NCI-H69 (cell line): ENCODE results near the gene TTC7B.

Experiments
- DNase-seq: peaks from one replicate; lab custom pipeline; 2025; lab: John Stamatoyannopoulos, UW

The TTC7B gene

DNA sequence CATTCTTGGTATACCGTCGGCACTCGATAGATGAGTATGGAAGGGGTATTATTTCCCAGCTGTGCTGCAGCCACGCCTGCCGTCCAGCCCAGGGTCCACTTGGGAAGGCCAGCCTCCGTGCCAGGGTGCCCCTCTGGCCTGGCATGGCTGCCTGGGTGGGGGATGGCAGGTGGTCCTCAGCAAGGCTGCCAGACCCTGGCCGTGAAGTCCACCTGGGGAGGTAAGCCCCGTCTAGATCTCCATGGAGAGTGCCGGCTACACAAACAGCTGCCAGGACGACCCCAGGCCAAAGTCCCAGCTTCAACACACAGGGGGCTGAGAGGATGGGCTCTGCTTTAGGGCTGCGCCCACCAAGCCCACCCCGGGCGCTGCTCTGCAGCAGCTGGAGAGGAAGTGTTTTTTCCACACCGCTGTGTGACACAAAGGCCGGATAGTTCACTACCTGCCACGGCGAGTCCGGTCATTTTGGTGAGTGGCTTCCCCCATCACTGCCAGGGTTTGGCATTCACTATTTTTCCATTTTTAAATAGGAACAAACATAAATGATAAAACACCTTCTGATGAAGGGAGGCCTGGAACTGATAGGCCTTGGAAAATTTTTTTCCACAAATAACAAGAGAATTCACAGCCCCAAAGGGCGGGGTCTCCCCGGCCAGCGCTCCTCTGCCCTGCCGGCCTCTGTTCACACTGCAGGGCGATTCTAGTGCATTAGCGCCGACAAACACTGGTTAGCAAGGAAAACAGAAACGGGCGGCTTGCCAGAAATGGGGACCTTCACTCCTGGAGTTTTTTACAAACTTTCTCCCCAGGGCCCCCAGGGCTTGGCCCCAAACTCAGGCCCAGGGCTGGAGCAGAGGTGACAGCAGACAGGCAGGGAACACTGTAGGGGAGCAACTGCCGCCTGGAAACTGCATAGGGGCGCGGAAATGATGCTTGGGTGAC is 257.9 kb downstream of the TTC7B start:
- DNase-seq: no peak

GRCh38 chr14:90557516-90557915 is 258.7 kb downstream of the TTC7B start:
- no peak for DNase-seq

DNA sequence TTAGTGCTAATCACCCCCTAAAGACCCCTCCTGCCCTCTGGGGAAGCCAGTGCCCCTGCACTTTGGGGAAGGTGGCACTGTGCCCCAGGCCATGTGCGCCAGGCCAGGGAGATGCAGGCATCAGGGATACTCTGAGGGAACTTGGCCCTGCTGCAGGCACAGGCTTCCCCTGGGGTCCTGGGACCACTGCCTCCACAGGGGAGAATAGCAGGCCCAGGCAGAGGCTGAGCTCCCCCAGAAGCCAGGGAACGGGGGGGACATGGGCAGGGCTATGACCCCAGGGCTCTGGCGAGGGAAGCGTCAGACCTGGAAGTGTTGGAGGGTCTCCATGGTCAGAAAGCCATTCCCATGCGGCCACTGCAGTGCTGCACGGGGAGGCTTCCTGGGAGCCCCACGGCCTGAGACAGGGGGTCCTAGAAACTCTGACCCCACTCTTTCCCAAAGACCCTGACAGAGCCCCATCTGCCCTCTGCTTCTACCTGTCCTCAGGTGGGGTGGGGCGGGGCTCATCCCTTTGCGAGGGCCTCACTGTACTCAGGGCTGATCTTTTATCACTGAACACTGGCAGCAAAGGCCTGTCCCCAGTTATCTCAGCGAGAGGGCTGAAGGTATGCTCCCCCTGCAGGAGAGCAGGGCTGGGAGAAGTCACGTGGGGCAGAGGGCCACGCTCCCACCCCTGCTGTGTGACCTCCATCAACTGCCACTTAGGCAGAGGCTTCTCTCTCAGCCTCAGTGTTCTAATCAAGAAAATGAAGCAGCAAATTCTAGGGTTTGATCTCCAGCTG is 259.4 kb downstream of the TTC7B start:
- no peak for DNase-seq

DNA sequence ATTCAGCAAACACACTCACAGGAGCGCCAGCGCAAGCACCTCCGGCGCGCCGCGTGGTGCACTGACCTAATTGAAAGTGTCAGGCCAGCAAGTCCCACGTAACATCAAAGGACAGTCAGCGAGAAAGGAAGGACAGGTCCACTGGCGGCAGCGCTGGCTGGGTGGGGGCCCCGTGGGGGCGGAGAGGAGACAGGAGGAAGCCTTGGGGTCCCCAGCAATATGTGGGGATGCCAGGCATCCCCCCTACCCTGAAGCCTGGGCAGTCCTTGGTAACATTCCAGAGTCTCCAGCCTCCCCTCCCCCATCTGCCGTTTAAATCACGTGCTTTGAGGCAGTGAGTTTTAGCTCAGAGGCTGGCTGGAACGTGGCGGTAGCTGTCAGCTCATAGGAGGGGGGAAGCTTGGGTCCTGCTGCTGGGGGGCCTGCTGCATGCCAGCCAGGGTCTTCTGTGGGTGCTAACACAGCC is 260.2 kb downstream of the TTC7B start:
- DNase-seq: peak; percentile 80

DNA sequence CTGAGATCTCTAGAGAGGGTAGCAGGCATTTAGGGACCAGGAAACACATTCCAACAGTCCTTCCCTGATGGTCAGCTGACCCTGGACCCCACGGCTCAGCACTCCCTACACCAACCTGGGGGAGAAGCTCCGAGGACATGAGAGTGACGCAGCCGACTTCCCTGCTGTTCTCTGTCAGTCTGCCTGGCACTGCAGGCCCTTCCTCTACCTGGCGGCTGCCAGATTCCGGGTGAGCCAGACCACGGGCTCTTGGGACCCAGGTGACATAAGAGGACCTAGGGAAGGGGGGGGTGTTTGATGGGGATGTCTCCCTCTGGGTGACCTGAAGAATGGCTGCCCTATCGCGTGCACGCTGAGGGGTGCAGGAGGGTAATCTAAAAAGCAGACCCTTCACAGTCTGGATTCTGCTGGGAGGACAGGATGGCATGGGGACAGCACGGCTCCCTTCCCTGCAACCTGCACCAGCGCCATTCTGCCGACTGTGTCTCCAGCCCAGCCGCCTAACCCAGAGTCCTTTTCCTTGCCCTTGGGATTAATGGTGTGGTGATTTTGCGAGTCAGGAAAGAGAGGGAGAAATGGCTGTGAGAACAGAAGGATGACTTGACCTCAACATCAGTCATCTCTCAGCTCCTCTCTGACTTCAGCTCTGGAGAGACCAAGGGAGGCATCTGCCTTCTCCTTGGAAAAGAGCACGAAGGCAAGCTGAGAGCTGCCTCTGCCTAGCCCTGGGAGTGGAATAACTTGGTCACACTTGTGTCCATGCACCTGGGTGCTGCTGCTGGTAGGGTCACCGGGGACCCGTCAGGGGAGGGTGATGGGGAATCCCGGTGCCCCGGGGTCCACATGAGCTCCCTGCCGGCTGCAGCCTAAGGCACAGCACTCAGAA is 260.9 kb downstream of the TTC7B start:
- DNase-seq: no peak

- peak; percentile 61 for DNase-seq
Observed at GRCh38 chr14:90554341-90554740, 261.9 kb downstream of the TTC7B start.

GRCh38 chr14:90553921-90554336 is 262.3 kb downstream of the TTC7B start:
- DNase-seq: peak; percentile 64

- no peak for DNase-seq
Observed at GRCh38 chr14:90553298-90553920, 262.8 kb downstream of the TTC7B start.

GRCh38 chr14:90552465-90553297 is 263.5 kb downstream of the TTC7B start:
- DNase-seq: no peak

DNA sequence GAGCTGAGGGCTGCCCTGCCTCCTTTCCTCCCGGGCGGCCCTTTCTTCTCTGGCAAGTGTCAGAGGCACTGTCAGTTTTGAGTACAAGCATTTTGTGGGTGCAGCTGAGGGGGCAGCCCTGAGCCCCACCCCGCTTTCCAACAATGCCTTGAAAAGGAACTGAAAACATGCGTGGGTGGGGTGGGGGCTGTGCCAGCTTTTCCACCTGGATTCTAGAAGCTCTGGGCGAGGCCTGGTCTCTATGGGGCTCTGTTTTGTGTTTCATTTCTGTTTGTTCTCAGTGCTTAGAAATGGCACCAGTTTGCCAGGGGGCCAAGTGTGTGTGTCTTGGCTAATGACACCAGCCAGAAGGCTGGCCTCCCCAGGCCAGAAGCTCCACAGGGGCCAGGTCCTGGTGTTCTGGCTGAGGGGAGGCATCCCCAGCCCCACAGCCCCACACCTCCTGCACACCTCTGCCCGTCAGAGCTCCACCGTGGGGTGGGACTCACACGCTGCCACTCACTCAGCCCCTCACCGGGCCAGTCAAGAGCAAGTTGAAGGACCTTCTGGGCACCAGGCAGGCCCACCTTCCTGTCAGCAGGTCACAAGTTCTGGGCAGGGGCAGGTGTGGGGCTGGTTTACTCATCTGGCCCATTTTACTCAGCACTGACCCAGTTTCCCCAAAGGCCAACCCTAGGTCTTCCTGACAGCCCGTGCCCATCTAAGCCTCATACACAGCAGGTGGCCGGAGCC is 264.3 kb downstream of the TTC7B start:
- no peak for DNase-seq

DNA sequence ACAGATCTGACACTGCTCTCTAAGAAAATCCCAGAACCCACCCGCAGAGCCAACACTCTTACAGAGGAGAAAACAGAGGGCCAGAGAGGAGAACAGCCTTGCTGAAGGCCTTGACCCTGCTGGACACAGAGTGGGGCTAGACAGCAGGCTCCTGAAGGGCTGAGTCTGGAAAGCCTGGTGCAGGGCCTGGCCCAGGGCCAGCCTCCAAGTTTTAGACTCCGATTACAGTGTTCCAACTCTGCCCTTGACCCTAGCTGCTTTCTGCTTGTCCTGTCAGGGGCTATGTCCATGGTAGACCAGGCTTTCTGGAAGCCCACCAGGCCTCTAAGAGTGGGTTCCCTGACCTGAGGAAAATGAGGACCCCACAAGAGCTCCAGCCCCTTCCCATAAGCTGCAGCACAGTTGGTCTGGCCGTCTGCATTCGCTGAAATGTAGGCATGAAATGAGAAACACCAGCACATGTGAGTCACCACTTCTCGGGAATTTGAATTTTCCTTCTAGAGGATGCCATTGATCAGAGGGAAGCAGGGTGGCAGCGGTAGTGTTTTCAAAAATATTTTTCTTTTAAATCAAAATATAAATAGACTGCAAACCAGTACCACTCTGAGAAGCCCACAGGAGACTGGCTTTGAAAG is 265.0 kb downstream of the TTC7B start:
- no peak for DNase-seq

DNA sequence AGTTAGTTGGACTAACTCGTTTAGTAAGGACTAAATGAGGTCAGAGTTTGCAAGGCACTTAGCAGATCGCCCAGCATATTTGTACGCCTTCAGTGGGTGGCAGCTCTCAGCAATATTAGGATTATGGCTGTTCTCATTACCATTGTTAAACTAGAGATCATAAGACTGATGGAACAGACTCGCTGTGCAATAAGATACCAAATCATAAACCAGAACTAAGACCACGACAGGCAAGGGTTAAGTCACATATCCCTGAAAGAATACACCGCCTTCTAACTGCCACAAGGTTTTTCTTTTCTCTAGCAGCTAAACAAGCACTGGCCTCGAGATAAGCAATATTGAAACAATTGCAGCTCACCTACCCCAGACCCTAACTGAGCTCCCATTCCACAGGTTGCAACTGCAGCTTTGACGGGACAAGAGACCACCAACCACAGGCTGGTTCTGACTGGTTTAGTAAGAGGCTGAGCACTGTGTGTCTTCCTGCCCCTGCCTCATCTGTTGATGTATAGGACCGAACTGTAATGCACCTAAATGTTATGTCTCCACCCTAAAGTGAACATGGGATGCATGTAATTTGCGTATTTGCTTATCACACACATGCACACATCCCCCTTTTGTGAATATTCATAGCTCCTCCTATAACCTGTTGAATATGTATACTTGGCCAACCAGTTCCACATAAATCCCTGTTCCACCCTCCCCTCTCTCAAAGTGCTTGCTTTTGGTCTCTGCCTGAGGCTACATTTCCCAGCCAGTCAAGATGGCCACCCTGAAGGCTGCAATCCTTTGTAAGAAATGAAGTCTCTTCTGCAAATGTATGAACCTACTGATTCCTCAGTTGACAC is 266.2 kb downstream of the TTC7B start:
- DNase-seq: peak; percentile 39

DNA sequence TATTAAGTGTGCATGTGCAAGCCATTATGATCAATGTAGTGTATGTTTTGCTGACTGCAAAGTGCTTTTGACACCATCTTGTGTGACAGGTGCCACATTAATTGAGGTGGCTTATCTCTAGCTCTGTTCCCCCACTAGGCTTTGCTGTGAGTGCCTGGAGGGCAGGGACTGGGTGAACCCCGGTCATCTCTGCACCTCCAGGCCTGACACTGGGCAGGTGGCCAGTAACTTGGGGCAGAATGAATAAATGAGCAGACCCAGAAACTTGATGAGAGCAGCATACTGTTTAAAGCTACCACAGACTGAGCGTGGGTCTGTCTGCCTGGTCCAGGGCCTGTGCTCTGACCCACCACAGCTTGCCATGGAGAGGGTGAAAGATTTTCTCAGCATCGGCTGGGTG is 267.8 kb downstream of the TTC7B start:
- DNase-seq: no peak

GRCh38 chr14:90547968-90548367 is 268.3 kb downstream of the TTC7B start:
- DNase-seq: no peak

DNA sequence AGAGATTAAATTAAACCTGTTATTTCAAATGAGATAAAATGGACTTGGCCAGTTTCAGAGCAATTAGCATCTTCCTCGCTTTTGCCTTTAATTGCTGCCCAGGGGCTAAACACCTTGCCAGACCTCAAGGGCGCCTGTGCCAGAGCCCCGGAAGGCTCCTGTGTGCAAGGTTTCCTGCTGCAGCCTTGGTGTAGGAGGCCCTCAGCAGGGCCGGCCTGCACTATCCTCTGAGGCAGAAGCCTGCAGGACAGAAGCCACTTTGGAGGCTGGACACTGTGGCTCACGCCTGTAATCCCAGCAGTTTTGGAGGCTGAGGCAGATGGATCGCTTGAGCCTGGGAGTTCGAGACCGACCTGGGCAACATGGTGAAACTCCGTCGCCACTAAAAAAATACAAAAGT is 269.0 kb downstream of the TTC7B start:
- DNase-seq: no peak

DNA sequence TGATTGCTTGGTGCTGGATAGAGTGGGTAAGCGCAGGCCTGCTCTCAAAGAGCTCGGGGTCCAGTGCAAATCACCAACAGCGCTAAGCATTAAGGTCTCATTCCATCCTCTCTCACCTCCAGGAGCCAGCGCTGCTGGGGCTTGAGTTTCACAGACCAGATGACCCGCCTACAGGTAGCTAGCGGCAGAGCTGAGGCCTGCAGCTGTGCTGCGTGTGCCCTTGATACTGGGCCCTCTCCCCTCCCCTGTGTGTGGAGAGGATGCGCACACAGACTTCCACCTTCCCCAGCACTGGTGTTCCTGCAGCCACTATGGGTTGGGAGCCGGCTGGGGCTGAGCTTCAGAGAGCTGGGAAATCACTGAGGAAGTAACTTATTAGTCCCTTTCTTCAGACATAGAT is 269.5 kb downstream of the TTC7B start:
- no peak for DNase-seq

- DNase-seq: peak; percentile 54
Observed at GRCh38 chr14:90545966-90546751, 270.1 kb downstream of the TTC7B start.

GRCh38 chr14:90545382-90545781 is 270.8 kb downstream of the TTC7B start:
- DNase-seq: no peak
